ENCODE measurements around the gene ITGB1.

Gene ITGB1

GRCh38 chr10:32878646-32879045 is 79.4 kb downstream of the ITGB1 start:
- DNase-seq: no peak

GRCh38 chr10:32877915-32878314 is 80.1 kb downstream of the ITGB1 start:
- DNase-seq: no peak

GRCh38 chr10:32865170-32865569 is 92.9 kb downstream of the ITGB1 start:
- no peak for DNase-seq

GRCh38 chr10:32854435-32854834 is 103.6 kb downstream of the ITGB1 start:
- DNase-seq: no peak

GRCh38 chr10:32851301-32851700 is 106.7 kb downstream of the ITGB1 start:
- no peak for DNase-seq
